Astrocyte (in vitro differentiated cells and primary cell): ENCODE results near the gene UTF1. TPM values are rescaled to one million over a fixed set of nuclear protein-coding genes. Genes with fewer than 3 reads are reported as not detected.

ENCODE experiments used
- DNase-seq: peaks from one replicate; pipeline ENCODE4 v3.0.0-alpha.2; 2010; ENCODE audit warnings: low read depth
- FAIRE-seq: peaks from 2 replicates; lab custom pipeline; 2011; peaks lifted over from hg19 to GRCh38; lab: Jason Lieb, UNC
- H2AFZ ChIP-seq: 2 replicates; pipeline ENCODE4 v1.6.0; 2012; ENCODE audit warnings: low read depth, low read length, inconsistent platforms
- H3K27ac ChIP-seq: 2 replicates; pipeline ENCODE4 v1.5.1; 2011; ENCODE audit warnings: low read depth, low read length, inconsistent platforms
- H3K27me3 ChIP-seq: 2 replicates; pipeline ENCODE4 v1.6.0; 2011; ENCODE audit warnings: low read length, inconsistent platforms; ENCODE audit not compliant: insufficient read depth
- H3K36me3 ChIP-seq: 2 replicates; pipeline ENCODE4 v1.5.1; 2011; ENCODE audit warnings: low read length, inconsistent platforms; ENCODE audit not compliant: insufficient read depth
- H3K4me1 ChIP-seq: 2 replicates; pipeline ENCODE4 v1.5.1; 2011; ENCODE audit warnings: low read length, inconsistent platforms; ENCODE audit not compliant: insufficient read depth
- H3K4me2 ChIP-seq: 2 replicates; pipeline ENCODE4 v1.6.0; 2012; ENCODE audit warnings: low read length, inconsistent platforms
- H3K4me3 ChIP-seq: 2 replicates; pipeline ENCODE4 v1.5.1; 2011; ENCODE audit warnings: low read depth, mild to moderate bottlenecking, low read length, inconsistent platforms; ENCODE audit not compliant: insufficient read depth
- H3K79me2 ChIP-seq: 2 replicates; pipeline ENCODE4 v1.6.0; 2012; ENCODE audit warnings: mild to moderate bottlenecking, low read length, inconsistent platforms; ENCODE audit not compliant: insufficient read depth
- H3K9ac ChIP-seq: 2 replicates; pipeline ENCODE4 v1.6.0; 2012; ENCODE audit warnings: mild to moderate bottlenecking, low read length, inconsistent platforms
- H3K9me3 ChIP-seq: 2 replicates; pipeline ENCODE4 v1.5.1; 2012; ENCODE audit warnings: low read depth, mild to moderate bottlenecking, low read length, inconsistent platforms; ENCODE audit not compliant: insufficient read depth
- H4K20me1 ChIP-seq: 2 replicates; pipeline ENCODE4 v1.6.0; 2012; ENCODE audit warnings: low read length, inconsistent platforms; ENCODE audit not compliant: insufficient read depth
- H3K27ac Mint-ChIP-seq: one replicate; pipeline ENCODE4 v1.8.0; 2021; ENCODE audit warnings: mild to moderate bottlenecking, mixed read lengths; ENCODE audit not compliant: unreplicated experiment
- H3K27me3 Mint-ChIP-seq: one replicate; pipeline ENCODE4 v1.8.0; 2021; ENCODE audit warnings: low read depth, mixed read lengths; ENCODE audit not compliant: unreplicated experiment
- H3K36me3 Mint-ChIP-seq: one replicate; pipeline ENCODE4 v1.8.0; 2021; ENCODE audit warnings: low read depth, mixed read lengths; ENCODE audit not compliant: unreplicated experiment
- H3K4me1 Mint-ChIP-seq: one replicate; pipeline ENCODE4 v1.8.0; 2021; ENCODE audit warnings: low read depth, mixed read lengths; ENCODE audit not compliant: unreplicated experiment
- H3K4me3 Mint-ChIP-seq: one replicate; pipeline ENCODE4 v1.8.0; 2021; ENCODE audit warnings: mild to moderate bottlenecking, moderate library complexity, mixed read lengths; ENCODE audit not compliant: unreplicated experiment
- H3K9me3 Mint-ChIP-seq: one replicate; pipeline ENCODE4 v1.8.0; 2021; ENCODE audit warnings: mild to moderate bottlenecking, mixed read lengths; ENCODE audit not compliant: unreplicated experiment
- CTCF ChIP-seq: IDR thresholded peaks from 2 replicates; pipeline ENCODE4 v1.5.1; 2011; ENCODE audit warnings: low read depth, mild to moderate bottlenecking, inconsistent platforms, low read length, moderate library complexity; ENCODE audit not compliant: insufficient read depth
- EZH2 ChIP-seq: IDR thresholded peaks from 2 replicates; pipeline ENCODE4 v1.6.1; 2012; ENCODE audit warnings: mild to moderate bottlenecking, low read length, inconsistent platforms; ENCODE audit not compliant: insufficient read depth
- microRNA-seq: library from miRNA; unstranded; fragments of <30 nt; microRNA quantifications from one replicate; pipeline ENCODE4 v1.2.0, GENCODE V29; 2020
- total RNA-seq: library from RNA; stranded (reverse); gene quantifications from 2 replicates; pipeline ENCODE4 v1.2.1, GENCODE V29; 2021

Gene UTF1
- total RNA-seq, 1 donor from 2014 or later = 0.18 TPM

GRCh38 chr10:133281084-133281483 is 51.1 kb downstream of the UTF1 start:
- Histone ChIP-seq H2AFZ (no peak overlapping the region), H3K27ac (no peak overlapping the region), H3K79me2 (no peaks in the 10 kb centered on the region), H4K20me1 (peaks cover 32% of the 10 kb centered on the region), H3K4me2 (no peak overlapping the region), H3K4me1 (peaks cover 17% of the 10 kb centered on the region), H3K4me3 (no peak overlapping the region), H3K27me3 (no peaks in the 10 kb centered on the region), H3K9ac (no peak overlapping the region), H3K36me3 (peaks cover 11% of the 10 kb centered on the region), H3K9me3 (no peaks in the 10 kb centered on the region)
- H3K27me3 Mint-ChIP-seq = peaks cover under 1% of the 10 kb centered on the region
- H3K36me3 Mint-ChIP-seq = peaks cover 7% of the 10 kb centered on the region
- H3K4me3 Mint-ChIP-seq = no peak overlapping the region
- DNase-seq (no peak), FAIRE-seq (no peak)
- H3K4me1 Mint-ChIP-seq = peaks cover 15% of the 10 kb centered on the region
- no peaks in the 10 kb centered on the region for H3K9me3 Mint-ChIP-seq
- H3K27ac Mint-ChIP-seq = no peak overlapping the region
- TF ChIP-seq EZH2 (no peak), CTCF (no peak)

Small RNA genes lying within 50 kb of the gene (microRNA-seq; reads per million reads assigned to microRNA genes)
- not detected for gene MIR202

Other genes with a start within 250 kb of the UTF1 start
- gene ADGRA1, start 142.3 kb upstream of the UTF1 start, total RNA-seq = not detected in 2 replicates
- 2.6 and 4.1 TPM in 2 replicates for gene KNDC1, start 70.0 kb upstream of the UTF1 start, total RNA-seq
- gene VENTX, start 7.6 kb downstream of the UTF1 start, total RNA-seq = 0.11 TPM in 1 of 2 replicates, not detected in the other
- 1.7 and 4.6 TPM in 2 replicates for gene ADAM8, start 46.7 kb downstream of the UTF1 start, total RNA-seq
- 56.2 and 57.8 TPM in 2 replicates for gene TUBGCP2, start 78.7 kb downstream of the UTF1 start, total RNA-seq
- 23.8 and 25.5 TPM in 2 replicates for gene ZNF511, start 78.7 kb downstream of the UTF1 start, total RNA-seq
- 0.77 and 1.1 TPM in 2 replicates for gene CALY, start 106.7 kb downstream of the UTF1 start, total RNA-seq
- not detected in 2 replicates for gene PRAP1, start 117.2 kb downstream of the UTF1 start, total RNA-seq
- gene FUOM, start 127.8 kb downstream of the UTF1 start, total RNA-seq = 28.8 and 29.3 TPM in 2 replicates
- 81.0 and 90.9 TPM in 2 replicates for gene ECHS1, start 143.1 kb downstream of the UTF1 start, total RNA-seq
- 6.9 and 7.9 TPM in 2 replicates for gene PAOX, start 149.0 kb downstream of the UTF1 start, total RNA-seq
- gene MTG1, start 163.9 kb downstream of the UTF1 start, total RNA-seq = 44.0 and 52.3 TPM in 2 replicates
- 3.7 and 4.0 TPM in 2 replicates for gene SPRN, start 194.4 kb downstream of the UTF1 start, total RNA-seq
- 0.43 and 0.50 TPM in 2 replicates for gene SCART1, start 223.7 kb downstream of the UTF1 start, total RNA-seq